ENCODE results near the gene RGS7.

Gene RGS7

DNA sequence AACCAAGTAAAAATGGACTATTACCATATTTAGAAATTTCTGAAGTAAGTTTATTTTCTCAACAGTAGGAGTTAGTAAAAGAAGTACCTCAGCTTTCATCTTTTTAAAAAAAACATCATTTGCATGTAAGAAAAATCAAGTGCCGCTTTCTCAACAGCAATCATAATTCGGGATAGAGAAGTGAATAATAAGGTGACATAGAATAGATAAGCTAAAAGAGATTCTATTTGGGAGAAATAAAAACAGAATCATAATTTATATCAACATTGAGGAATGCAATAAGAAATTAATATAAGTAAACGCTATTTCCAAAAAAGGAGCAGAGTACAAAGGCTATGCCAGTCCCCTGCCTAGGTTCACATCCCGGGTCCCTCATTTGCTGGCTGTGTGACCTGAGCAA is 414.1 kb downstream of the RGS7 start:
- TF ChIP-seq, protein P1, sequence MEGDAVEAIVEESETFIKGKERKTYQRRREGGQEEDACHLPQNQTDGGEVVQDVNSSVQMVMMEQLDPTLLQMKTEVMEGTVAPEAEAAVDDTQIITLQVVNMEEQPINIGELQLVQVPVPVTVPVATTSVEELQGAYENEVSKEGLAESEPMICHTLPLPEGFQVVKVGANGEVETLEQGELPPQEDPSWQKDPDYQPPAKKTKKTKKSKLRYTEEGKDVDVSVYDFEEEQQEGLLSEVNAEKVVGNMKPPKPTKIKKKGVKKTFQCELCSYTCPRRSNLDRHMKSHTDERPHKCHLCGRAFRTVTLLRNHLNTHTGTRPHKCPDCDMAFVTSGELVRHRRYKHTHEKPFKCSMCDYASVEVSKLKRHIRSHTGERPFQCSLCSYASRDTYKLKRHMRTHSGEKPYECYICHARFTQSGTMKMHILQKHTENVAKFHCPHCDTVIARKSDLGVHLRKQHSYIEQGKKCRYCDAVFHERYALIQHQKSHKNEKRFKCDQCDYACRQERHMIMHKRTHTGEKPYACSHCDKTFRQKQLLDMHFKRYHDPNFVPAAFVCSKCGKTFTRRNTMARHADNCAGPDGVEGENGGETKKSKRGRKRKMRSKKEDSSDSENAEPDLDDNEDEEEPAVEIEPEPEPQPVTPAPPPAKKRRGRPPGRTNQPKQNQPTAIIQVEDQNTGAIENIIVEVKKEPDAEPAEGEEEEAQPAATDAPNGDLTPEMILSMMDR (IDR thresholded peaks at IDR 0.05), result no peak
- Mint-ChIP-seq H3K36me3 (ENCODE audit: low read depth) (no peaks in the 10 kb centered on the region), H3K27me3 (ENCODE audit: low read depth, poor library complexity) (no peaks in the 10 kb centered on the region), H3K9me3 (peaks cover 6% of the 10 kb centered on the region), H3K4me3 (no peak overlapping the region), H3K4me1 (no peaks in the 10 kb centered on the region), H3K27ac (no peak overlapping the region)
- no peak for DNase-seq

- no peaks in the 10 kb centered on the region for H3K27me3 Mint-ChIP-seq (ENCODE audit: low read depth, poor library complexity)
- no peaks in the 10 kb centered on the region for H3K36me3 Mint-ChIP-seq (ENCODE audit: low read depth)
- H3K4me1 Mint-ChIP-seq, result peaks cover 3% of the 10 kb centered on the region
- H3K9me3 Mint-ChIP-seq, result peaks cover 14% of the 10 kb centered on the region
- TF ChIP-seq, protein P1 (IDR thresholded peaks at IDR 0.05), result no peak
- no peak overlapping the region for H3K4me3 Mint-ChIP-seq
- no peak for DNase-seq
- no peak overlapping the region for H3K27ac Mint-ChIP-seq
These were observed 415.2 kb downstream of the RGS7 start for GRCh38 chr1:240941701-240942370.

DNA sequence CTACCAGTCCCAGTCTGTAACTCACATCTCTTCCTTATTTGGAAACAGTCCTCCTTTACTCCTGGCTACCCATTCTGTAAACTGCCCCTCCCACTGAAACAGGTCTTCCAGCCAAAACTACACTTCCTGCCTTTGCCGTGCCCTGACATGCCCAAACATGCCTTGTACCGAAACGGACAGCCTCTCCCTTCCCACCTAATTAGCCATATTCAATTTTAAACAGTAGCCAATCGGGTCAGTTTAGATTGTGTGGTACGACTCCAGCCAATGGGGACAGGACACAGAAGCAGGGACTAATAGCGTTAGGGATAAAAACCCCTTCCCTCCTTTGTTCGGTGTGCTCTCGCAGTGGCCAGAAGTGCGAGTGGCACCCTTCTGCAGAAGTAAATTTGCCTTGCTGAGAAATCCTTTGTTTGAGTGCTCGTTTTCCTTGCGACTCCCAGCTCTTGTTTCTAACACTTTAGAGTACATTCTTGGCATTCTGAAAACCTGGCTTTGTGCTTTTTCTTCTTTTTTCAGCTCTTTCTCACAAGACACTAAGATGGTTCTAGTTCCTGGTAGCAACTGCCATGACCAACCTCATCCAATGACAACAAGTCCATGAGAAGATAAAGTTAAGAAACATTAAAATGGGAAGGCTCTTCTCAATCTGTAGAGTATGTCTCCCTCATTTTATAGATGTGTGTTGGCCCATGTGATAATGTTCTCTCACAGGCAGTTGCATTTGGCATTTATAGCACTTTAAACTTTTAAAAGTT is 419.9 kb downstream of the RGS7 start:
- DNase-seq, result no peak

DNA sequence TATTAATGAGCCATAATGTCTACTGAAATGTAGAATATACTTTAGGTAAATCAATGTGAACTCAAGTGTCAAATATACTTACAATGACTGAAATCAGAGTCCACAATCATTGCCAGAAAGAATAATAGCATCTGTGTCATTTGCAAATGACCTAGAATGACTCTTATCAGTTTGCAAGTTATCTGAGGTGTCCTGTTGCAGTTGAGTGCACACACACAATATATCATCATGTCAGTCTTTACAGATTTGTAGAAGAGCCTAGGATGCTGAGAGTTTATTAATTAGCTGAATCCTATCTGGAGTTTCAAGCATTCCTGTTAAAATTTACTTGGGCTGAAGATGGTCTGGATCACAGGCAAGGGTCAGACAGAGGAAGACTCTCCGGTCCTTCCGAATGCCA is 421.1 kb downstream of the RGS7 start:
- TF ChIP-seq, protein P1 (IDR thresholded peaks at IDR 0.05), result no peak
- H3K4me3 Mint-ChIP-seq, result no peak overlapping the region
- peaks cover 24% of the 10 kb centered on the region for H3K9me3 Mint-ChIP-seq
- no peak overlapping the region for H3K27ac Mint-ChIP-seq
- H3K27me3 Mint-ChIP-seq (ENCODE audit: low read depth, poor library complexity), result no peaks in the 10 kb centered on the region
- no peak for DNase-seq
- no peaks in the 10 kb centered on the region for H3K36me3 Mint-ChIP-seq (ENCODE audit: low read depth)
- H3K4me1 Mint-ChIP-seq, result peaks cover 11% of the 10 kb centered on the region

More for the DNA sequence above, 419.9 kb downstream of the RGS7 start:
- TF ChIP-seq, protein P1 (IDR thresholded peaks at IDR 0.05), result no peak
- no peak overlapping the region for H3K4me3 Mint-ChIP-seq
- H3K9me3 Mint-ChIP-seq, result peaks cover 24% of the 10 kb centered on the region
- H3K27me3 Mint-ChIP-seq (ENCODE audit: low read depth, poor library complexity), result no peaks in the 10 kb centered on the region
- H3K36me3 Mint-ChIP-seq (ENCODE audit: low read depth), result no peaks in the 10 kb centered on the region
- H3K4me1 Mint-ChIP-seq, result peaks cover 11% of the 10 kb centered on the region
- H3K27ac Mint-ChIP-seq, result peak overlapping the region; percentile 72

DNA sequence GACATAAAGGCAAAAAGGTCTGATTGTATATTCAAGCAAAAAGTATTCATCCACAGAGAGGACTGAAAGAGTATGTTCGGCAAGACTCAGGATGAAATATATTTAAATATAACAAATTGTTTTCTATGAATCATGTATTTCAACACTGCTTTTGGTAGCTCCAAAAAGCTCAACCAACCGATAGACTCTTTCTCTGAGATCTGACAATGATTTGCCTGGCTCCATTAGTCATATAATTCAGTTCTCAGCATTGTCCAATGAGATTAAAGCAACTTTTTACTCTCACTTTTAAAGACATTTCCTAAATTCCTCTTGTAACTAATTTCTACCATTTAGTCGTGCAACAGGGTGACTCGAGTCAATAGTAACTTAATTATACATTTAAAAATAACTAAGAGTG is 426.0 kb downstream of the RGS7 start:
- peaks cover 2% of the 10 kb centered on the region for H3K9me3 Mint-ChIP-seq
- H3K27me3 Mint-ChIP-seq (ENCODE audit: low read depth, poor library complexity), result peaks cover 4% of the 10 kb centered on the region
- no peak overlapping the region for H3K27ac Mint-ChIP-seq
- H3K36me3 Mint-ChIP-seq (ENCODE audit: low read depth), result no peaks in the 10 kb centered on the region
- no peak for DNase-seq
- peaks cover 3% of the 10 kb centered on the region for H3K4me1 Mint-ChIP-seq
- TF ChIP-seq, protein P1 (IDR thresholded peaks at IDR 0.05), result no peak
- H3K4me3 Mint-ChIP-seq, result no peak overlapping the region

Data from nephron progenitor cell (in vitro differentiated cells).